Measurements from ENCODE around the gene AP2M1. TPM values are rescaled to one million over a fixed set of nuclear protein-coding genes. Genes with fewer than 3 reads are reported as not detected.

Gene AP2M1
- total and polyA plus RNA-seq, 10 of the 15 experiments (the other 5 are each of a cell fraction or from before 2014, with no cell fraction given), result 65.6 to 356 (median 161) TPM

GRCh38 chr3:184132945-184133344 is 41.7 kb upstream of the AP2M1 start:
- CTCF ChIA-PET, result interaction anchor here (0.7 to 1.2 kb wide), 3 partner anchors 21 to 122 kb away, joined by 3 to 4 read pairs (median 4); partner anchors contain the start of gene ABCC5
- no peak overlapping the region for H3K9ac ChIP-seq (ENCODE audit: control insufficient read depth, insufficient read depth, low read length)
- intact Hi-C loops (cut with micrococcal nuclease; ENCODE audit: unreplicated experiment), result loop anchor here (10.0 kb wide), 1 partner anchor 238 kb away; no protein-coding TSS in a partner anchor

More at GRCh38 chr3:184132945-184133344, 41.7 kb upstream of the AP2M1 start:
- Histone ChIP-seq H2AFZ (ENCODE audit: control insufficient read depth, low read depth, low read length) (no peak overlapping the region), H3K4me1 (ENCODE audit: control insufficient read depth, insufficient read depth, low read length) (peaks cover 4% of the 10 kb centered on the region; the same call in 1 of the 2 replicates), H3K27ac (ENCODE audit: control insufficient read depth, insufficient read depth) (no peak overlapping the region), H3K79me2 (ENCODE audit: control insufficient read depth, insufficient read depth, low read length) (peaks cover 43% of the 10 kb centered on the region), H3K27me3 (replicated peaks in 1 of 2; ENCODE audit: control insufficient read depth in 2 of 2, insufficient read depth in 2 of 2, low read length in 1 of 2) (no peaks in the 10 kb centered on the region), H3K4me3 (no peak overlapping the region), H3K9me3 (replicated peaks; ENCODE audit: control insufficient read depth, insufficient read depth, low read length) (no peaks in the 10 kb centered on the region), H4K20me1 (ENCODE audit: control insufficient read depth, insufficient read depth) (no peaks in the 10 kb centered on the region), H3K36me3 (ENCODE audit: control insufficient read depth in 2 of 2, insufficient read depth in 2 of 2, low read length in 1 of 2) (no peaks in the 10 kb centered on the region), H3K4me2 (ENCODE audit: control insufficient read depth, insufficient read depth) (no peak overlapping the region)
- in situ Hi-C loops (cut with MboI), result no loop called here
- BruUV-seq (replicated peaks), result no TSS peak
- RAD21 ChIA-PET (ENCODE audit: unreplicated experiment), result interaction anchor here (0.6 to 0.8 kb wide), 3 partner anchors 9 to 27 kb away, joined by 3 read pairs; no protein-coding TSS in a partner anchor
- 86% methylated on average over 4 of the region's 4 CpGs for WGBS (ENCODE audit: insufficient coverage, insufficient replicate concordance, low lambda C conversion rate, missing lambda C conversion rate)
- DNase-seq (ENCODE audit: low read depth, low spot score) (no peak), FAIRE-seq (no peak), ATAC-seq (no peak)
- SMC1A ChIA-PET (ENCODE audit: uncharacterized antibody, unreplicated experiment), result interaction anchor here (0.7 to 1.6 kb wide), 5 partner anchors 23 to 118 kb away, joined by 3 to 5 read pairs (median 3); partner anchors contain the start of gene DVL3
- POLR2A ChIA-PET, result interaction anchor here (1.2 kb wide), 1 partner anchor 41 kb away, joined by 5 read pairs; no protein-coding TSS in a partner anchor
- TF ChIP-seq CBX3 (IDR thresholded peaks at IDR 0.05; ENCODE audit: borderline replicate concordance, low read depth) (no peak), ATF7 (IDR thresholded peaks at IDR 0.05; ENCODE audit: low read depth) (no peak), IRF4 (IDR thresholded peaks at IDR 0.05; ENCODE audit: low read depth, low read length) (no peak), RFX5 (IDR thresholded peaks at IDR 0.05; ENCODE audit: low read depth, low read length) (no peak), POLR2A (IDR thresholded peaks at IDR 0.05; ENCODE audit: low read depth, low read length) (no peak), EP300 (IDR thresholded peaks at IDR 0.05; ENCODE audit: borderline replicate concordance in 1 of 2, control insufficient read depth in 1 of 2, low read depth in 2 of 2, low read length in 2 of 2) (no peak), CBX5 (IDR thresholded peaks at IDR 0.05; ENCODE audit: low read depth) (no peak), CTCF (IDR thresholded peaks at IDR 0.05 in 2 of 3, conservative IDR thresholded peaks at IDR 0.05 in 1 of 3; ENCODE audit: control insufficient read depth in 2 of 3, extremely low read depth in 1 of 3, insufficient read depth in 1 of 3, low read depth in 3 of 3, low read length in 3 of 3) (no peak), EGR1 (IDR thresholded peaks at IDR 0.05; ENCODE audit: borderline replicate concordance in 1 of 2, low read depth in 2 of 2, low read length in 2 of 2) (no peak), RELA (IDR thresholded peaks at IDR 0.05; ENCODE audit: borderline replicate concordance, partially characterized antibody) (no peak), IKZF1 (conservative IDR thresholded peaks at IDR 0.05) (no peak), ZBED1 (IDR thresholded peaks at IDR 0.05; ENCODE audit: borderline replicate concordance) (no peak), ZNF217 (IDR thresholded peaks at IDR 0.05) (no peak), KDM1A (IDR thresholded peaks at IDR 0.05; ENCODE audit: borderline replicate concordance) (no peak), SUZ12 (IDR thresholded peaks at IDR 0.05; ENCODE audit: unreplicated experiment) (no peak), CEBPB (IDR thresholded peaks at IDR 0.05; ENCODE audit: borderline replicate concordance in 1 of 2, low read depth in 2 of 2, low read length in 2 of 2) (no peak), NFYA (IDR thresholded peaks at IDR 0.05; ENCODE audit: borderline replicate concordance, low read depth, low read length) (no peak)

Data from GM12878 (cell line).